Measurements from ENCODE around the gene CALML5.

CALML5 gene

GRCh38 chr10:5500910-5501309, 1.5 kb upstream of the CALML5 start:
- DNase-seq (ENCODE audit: low spot score) = peak; percentile 56

- DNase-seq (ENCODE audit: low spot score) = no peak
Measured at GRCh38 chr10:5500162-5500670, 846 bp upstream of the CALML5 start.

GRCh38 chr10:5498791-5499492, 428 bp downstream of the CALML5 start:
- no peak for DNase-seq (ENCODE audit: low spot score)

GRCh38 chr10:5497948-5498730, 1.2 kb downstream of the CALML5 start:
- DNase-seq (ENCODE audit: low spot score) = no peak

DNA sequence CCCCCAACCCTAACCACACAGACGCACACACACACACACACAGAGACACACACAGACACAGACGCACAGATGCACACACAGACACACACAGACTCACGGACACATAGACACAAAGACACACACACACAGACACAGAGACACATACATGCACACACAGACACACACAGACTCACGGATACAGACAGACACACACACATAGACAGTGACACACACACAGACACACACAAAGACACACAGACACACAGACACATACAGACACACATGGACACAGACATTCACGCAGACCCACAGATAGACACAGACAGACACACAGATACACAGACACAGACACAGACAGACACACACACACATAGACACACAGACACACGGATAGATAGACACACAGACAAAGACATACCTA, 2.1 kb downstream of the CALML5 start:
- no peak for DNase-seq (ENCODE audit: low spot score)

- no peak for DNase-seq (ENCODE audit: low spot score)
Measured at GRCh38 chr10:5496261-5497250, 2.8 kb downstream of the CALML5 start.

GRCh38 chr10:5494611-5495010, 4.8 kb downstream of the CALML5 start:
- no peak for DNase-seq (ENCODE audit: low spot score)

DNA sequence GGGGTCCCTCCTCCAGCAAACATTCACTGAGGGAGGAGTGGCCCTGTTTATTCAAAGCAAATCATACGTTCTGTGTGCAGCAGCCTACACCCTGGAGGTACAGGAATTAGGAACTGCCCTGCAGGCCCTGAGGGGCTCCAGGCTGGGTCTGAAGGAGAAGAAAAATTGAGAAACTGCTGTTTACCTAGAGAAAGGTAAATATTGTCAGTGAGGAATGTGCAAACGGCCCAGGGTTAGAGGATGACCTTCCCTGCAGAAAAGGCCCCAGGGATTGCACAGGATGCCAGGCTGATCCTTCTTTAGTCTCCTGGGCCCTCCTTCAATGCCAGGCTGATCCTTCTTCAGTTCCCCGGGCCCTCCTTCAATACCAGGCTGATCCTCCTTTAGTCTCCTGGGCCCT, 5.7 kb downstream of the CALML5 start:
- peak; percentile 95 for DNase-seq (ENCODE audit: low spot score)

DNA sequence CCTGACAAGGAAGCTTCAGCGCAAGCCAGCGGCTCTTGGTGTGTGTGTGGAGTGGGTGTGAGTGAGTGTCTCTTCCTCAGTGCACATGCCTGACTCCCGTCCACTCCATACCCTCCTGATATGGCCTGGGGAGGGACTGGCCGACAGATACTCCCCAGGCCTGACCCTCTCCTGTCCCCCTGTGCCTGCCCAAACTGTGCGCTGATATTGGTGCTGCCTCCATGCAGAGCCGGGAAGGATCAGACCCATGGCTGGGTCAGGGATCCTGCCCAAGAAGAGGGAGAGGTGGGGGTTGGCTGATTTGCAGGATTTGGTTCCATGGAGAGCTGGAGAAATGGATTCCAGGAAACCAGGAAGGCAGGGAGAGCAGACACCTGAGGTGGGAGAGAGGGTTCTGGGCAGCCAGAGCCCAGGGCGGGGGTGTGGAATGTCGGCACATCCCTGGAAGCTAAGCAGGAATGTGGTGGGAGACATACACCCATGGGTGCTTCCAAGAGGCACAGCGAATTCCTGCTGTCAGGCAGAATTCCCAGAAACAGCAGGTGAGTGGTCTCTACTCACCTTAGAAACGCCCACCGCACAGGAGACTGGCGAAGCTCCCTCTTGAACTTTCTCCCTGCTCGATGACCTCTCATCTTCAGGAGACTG, 6.3 kb downstream of the CALML5 start:
- DNase-seq (ENCODE audit: low spot score) = peak; percentile 45

DNA sequence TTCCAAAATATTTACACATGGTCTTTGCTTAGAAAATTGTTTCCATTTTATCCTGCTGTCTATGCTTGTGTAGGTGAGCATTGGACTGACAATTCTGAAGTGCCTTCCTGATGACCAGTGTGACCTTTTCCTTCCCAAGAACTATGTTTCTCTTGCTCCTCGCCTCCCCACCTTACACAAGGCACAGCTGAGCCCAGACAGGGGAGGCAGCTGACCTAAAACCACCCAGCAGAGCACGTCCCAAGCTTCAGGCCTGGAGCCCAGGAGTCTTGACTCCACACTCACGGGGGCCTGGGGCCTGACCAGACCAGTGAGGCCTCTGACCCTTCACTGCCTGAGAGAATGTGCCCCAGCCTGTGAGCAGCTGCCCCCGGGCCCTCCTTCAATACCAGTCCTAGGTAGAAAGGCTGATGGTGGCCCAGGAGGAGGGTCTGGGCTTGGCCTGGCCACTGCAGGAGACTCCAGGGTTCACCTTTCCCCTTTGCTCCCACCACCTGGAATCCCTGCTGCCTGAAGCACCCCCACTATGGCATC, 7.0 kb downstream of the CALML5 start:
- DNase-seq (ENCODE audit: low spot score) = no peak

DNA sequence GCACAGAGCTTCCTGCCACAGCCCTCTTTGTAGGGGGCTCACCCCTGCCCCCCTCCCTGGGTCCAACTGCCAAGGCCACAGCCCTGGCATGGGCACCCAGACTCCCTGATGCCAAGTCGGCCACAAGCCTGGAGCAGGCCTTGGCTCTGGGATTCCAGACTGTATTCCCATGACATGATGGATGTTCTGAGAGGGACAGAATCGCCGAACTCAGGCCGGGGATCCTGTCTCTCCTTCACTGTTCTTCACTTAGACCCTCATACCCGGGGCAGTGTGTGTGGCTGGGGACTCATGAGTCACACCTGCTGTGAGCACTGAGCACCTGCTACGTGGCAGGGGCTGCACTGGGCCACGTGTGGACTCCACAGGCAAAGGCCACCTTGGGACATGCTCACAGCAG, 7.9 kb downstream of the CALML5 start:
- no peak for DNase-seq (ENCODE audit: low spot score)

DNA sequence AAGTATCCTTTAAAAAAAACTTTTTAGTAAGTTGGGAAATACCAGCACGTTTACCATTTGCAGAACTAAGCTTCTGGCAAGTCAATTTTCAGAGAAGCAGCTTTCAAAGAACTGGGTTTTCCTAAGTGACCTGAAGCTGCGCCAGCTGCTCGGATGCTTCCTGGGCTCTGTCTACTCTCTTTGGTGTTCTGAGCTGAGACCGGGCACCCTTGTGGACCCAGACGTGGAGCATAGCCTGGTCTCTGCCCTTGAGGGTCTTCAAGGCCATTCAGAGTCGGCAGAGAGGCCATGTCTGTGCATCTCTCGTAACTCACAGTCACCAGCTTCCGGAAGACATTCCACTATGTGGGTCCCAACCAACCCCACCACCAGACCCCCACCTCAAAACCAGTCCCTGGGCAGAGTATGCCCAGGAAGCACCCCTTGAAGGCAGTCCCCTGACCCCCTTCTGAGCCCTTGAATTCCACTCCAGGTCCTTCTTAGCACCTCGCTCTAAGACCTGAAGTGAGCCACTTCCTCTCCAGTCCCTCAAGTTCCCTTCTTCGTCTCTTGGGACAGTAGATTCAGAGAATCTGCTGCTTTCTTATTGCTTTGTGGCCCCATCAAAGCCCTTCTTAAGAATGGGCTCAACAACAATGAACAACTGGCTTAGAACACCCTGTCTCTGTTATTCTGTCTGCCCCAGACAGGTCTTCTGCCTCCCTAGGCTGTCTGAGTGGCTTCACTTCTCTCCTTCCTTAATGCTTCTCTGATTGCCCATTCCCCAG, 8.5 kb downstream of the CALML5 start:
- no peak for DNase-seq (ENCODE audit: low spot score)

DNA sequence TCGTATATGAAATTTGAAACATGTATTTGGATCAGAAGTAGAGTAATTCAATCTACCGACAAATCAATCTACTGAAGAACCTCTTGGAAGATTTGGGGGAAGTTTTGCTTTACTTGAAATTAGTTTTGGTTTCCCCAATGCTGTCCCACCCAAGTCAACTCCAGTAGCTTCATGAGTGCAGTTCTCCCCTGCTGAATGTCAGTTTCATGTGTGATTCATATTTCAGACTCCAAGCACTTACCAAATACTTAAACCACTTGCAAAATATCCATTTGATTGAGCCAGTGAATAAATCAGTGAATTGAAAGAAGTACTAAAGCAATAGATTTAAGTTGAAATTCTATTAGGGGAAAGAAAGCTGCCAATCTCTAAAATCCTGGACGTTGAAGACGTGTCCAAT, 9.3 kb downstream of the CALML5 start:
- no peak for DNase-seq (ENCODE audit: low spot score)

GRCh38 chr10:5488272-5489161, 10.9 kb downstream of the CALML5 start:
- DNase-seq (ENCODE audit: low spot score) = peak; percentile 55

- no peak for DNase-seq (ENCODE audit: low spot score)
Measured at GRCh38 chr10:5486853-5487235, 12.5 kb downstream of the CALML5 start.

DNA sequence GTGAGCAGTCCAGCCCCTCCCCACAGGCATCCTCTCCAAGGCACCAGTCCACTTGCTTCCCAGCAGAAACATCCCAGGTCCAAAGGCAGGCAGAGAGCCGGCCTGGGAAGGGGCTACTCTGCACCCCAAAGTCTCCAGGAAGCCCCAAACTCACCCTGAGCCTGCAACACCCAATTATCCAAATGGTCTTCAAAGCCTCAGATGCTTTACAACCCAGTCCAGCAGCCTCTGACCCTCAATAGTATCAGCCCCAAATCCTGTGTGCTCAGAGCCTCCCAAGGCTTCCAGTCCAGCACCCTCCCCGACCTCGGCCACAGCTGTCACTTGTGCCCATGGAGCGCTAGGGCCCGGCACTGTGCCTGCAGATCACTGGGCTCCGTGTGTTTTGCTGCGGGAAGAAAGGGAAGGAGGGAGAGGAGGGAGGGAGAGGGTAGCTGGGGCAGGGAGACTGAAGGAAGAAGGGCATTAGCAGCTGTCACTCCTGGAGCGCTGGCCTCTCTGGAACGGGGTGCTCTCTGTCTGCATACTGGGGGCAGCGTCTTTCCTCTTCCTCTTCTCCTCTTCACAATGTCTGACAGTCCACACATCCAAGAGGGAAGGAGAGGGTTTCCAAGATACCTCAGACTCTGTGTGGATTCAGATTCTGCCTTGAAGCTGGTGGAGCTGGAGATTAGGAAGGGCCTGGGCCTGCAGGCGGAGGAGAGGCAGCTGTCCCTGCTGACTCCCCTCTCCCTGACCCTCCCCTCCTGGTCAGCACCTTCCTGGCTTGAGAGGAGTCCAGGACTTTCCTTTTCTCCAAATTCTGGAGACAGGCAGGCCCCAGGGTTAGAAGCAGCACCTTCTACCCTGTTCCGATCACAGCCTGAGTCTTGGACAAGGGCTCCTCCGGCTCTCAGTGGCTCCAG, 13.2 kb downstream of the CALML5 start:
- no peak for DNase-seq (ENCODE audit: low spot score)

GRCh38 chr10:5485290-5485689, 14.1 kb downstream of the CALML5 start:
- no peak for DNase-seq (ENCODE audit: low spot score)

GRCh38 chr10:5484205-5484604, 15.2 kb downstream of the CALML5 start:
- DNase-seq (ENCODE audit: low spot score) = no peak

GRCh38 chr10:5482016-5482415, 17.4 kb downstream of the CALML5 start:
- no peak for DNase-seq (ENCODE audit: low spot score)
